HepG2 (cell line): Measurements from ENCODE around the gene HMCN1. TPM values are rescaled to one million over a fixed set of nuclear protein-coding genes. Genes with fewer than 3 reads are reported as not detected.

Source experiments
- ATAC-seq: fragments of 200-7000 bp; cut with Tn5 transposase; 3 replicates; pipeline ENCODE4 v1.9.1; 2020; ENCODE audit warnings: mild to moderate bottlenecking, moderate library complexity
- BruUV-seq: library from RNA; stranded (reverse); fragments of 400-500 nt; replicated peaks from 2 replicates; lab custom pipeline; 2021; lab: Mats Ljungman, UMichigan
- CTCF ChIA-PET: fragments of 300-600 bp; formaldehyde crosslinking; extraction: SDS; loops from one replicate; lab custom pipeline; 2021; ENCODE audit warnings: low total read pairs, inconsistent platforms, low intra/inter-chr PET ratio; lab: Yijun Ruan, JAX
- POLR2A ChIA-PET: fragments of 350-600 bp; sonication (Branson Sonifier 250); formaldehyde crosslinking; loops from one replicate; lab custom pipeline; 2020; ENCODE audit warnings: antibody characterized with exemption, inconsistent platforms; lab: Yijun Ruan, JAX
- DNase-seq: peaks from one replicate; pipeline ENCODE4 v3.0.0-alpha.2; 2015; ENCODE audit warnings: low spot score
- FAIRE-seq: peaks from 3 replicates; lab custom pipeline; 2011; peaks lifted over from hg19 to GRCh38; lab: Jason Lieb, UNC
- H2AFZ ChIP-seq: one replicate; pipeline ENCODE4 v1.6.1; 2011; ENCODE audit warnings: low read length, inconsistent platforms
- H3K27ac ChIP-seq: fragments of 300-600 bp; 3 replicates; pipeline ENCODE4 v1.8.0; 2011; ENCODE audit warnings: mixed run types, mild to moderate bottlenecking, mixed read lengths, low read length, inconsistent platforms; ENCODE audit not compliant: insufficient read depth; ENCODE audit errors: extremely low read length
- H3K27me3 ChIP-seq, 2 experiments: fragments of 200-600 bp in 1 of 2; 2 replicates in 1 of 2; 3 replicates in 1 of 2; pipeline versions ENCODE4 v1.6.0 to v1.8.0; 2011; ENCODE audit warnings: low read length in 2 of 2, mild to moderate bottlenecking in 2 of 2, moderate library complexity in 2 of 2, inconsistent platforms in 1 of 2; ENCODE audit not compliant: insufficient read depth in 2 of 2, control insufficient read depth in 1 of 2
- H3K36me3 ChIP-seq, 2 experiments: fragments of 200-600 bp in 1 of 2; replicated peaks in 1 of 2; 2 replicates in 1 of 2; 3 replicates in 1 of 2; pipeline versions ENCODE4 v1.5.1 to v1.8.0; 2011; ENCODE audit warnings: low read length in 2 of 2, inconsistent platforms in 1 of 2; ENCODE audit not compliant: insufficient read depth in 2 of 2, control insufficient read depth in 1 of 2
- H3K4me1 ChIP-seq: 2 replicates; pipeline ENCODE4 v1.5.1; 2012; ENCODE audit warnings: low read length, inconsistent platforms; ENCODE audit not compliant: insufficient read depth
- H3K4me2 ChIP-seq: 2 replicates; pipeline ENCODE4 v1.6.0; 2011; ENCODE audit warnings: low read depth, low read length, inconsistent platforms
- H3K4me3 ChIP-seq, 3 experiments: fragments of 200-600 bp in 1 of 3; sonication (generic), shearing (Covaris generic) in 1 of 3; replicated peaks in 1 of 3; 2 replicates each; pipeline ENCODE4 v1.5.1; 2011 to 2016; ENCODE audit warnings: low read length in 3 of 3, inconsistent platforms in 2 of 3, low read depth in 2 of 3, mild to moderate bottlenecking in 2 of 3, control low read depth in 1 of 3, mixed read lengths in 1 of 3; ENCODE audit not compliant: insufficient read depth in 1 of 3
- H3K79me2 ChIP-seq: one replicate; pipeline ENCODE4 v1.6.1; 2011; ENCODE audit warnings: low read length, inconsistent platforms; ENCODE audit not compliant: insufficient read depth
- H3K9ac ChIP-seq: 2 replicates; pipeline ENCODE4 v1.6.0; 2011; ENCODE audit warnings: mild to moderate bottlenecking, low read depth, low read length, inconsistent platforms; ENCODE audit not compliant: insufficient read depth
- H3K9me3 ChIP-seq: 2 replicates; pipeline ENCODE4 v1.5.1; 2012; ENCODE audit warnings: mild to moderate bottlenecking, low read length
- H4K20me1 ChIP-seq: 2 replicates; pipeline ENCODE4 v1.6.0; 2011; ENCODE audit warnings: inconsistent platforms, mild to moderate bottlenecking, low read length, moderate library complexity; ENCODE audit not compliant: insufficient read depth
- AHR ChIP-seq: IDR thresholded peaks from 2 replicates; pipeline ENCODE4 v1.6.1; 2018; ENCODE audit warnings: missing genetic modification reagents, missing compliant biosample characterization
- ESRRA ChIP-seq: sonication (generic); formaldehyde crosslinking; IDR thresholded peaks from 2 replicates; pipeline ENCODE4 v1.5.1; 2020; ENCODE audit warnings: mild to moderate bottlenecking, low read depth, missing genetic modification reagents
- NFRKB ChIP-seq: fragments of 450-650 bp; IDR thresholded peaks from 2 replicates; pipeline ENCODE4 v1.6.1; 2017
- ZNF431 ChIP-seq: sonication (generic); formaldehyde crosslinking; IDR thresholded peaks from 2 replicates; pipeline ENCODE4 v1.9.0; 2022; ENCODE audit warnings: missing genetic modification reagents, low read depth, mild to moderate bottlenecking, borderline replicate concordance
- ZNF589 ChIP-seq: sonication (generic); formaldehyde crosslinking; conservative IDR thresholded peaks from 2 replicates; pipeline ENCODE4 v1.8.0; 2022; ENCODE audit warnings: mild to moderate bottlenecking, moderate library complexity, missing genetic modification reagents
- WGBS: methylation state at CpG from one replicate; pipeline ENCODE4 v1.1.6; 2017; ENCODE audit warnings: low lambda C conversion rate; 5-methylcytosine and 5-hydroxymethylcytosine counted together
- in situ Hi-C: cut with HindIII; loops from 2 replicates; pipeline ENCODE4 v1.10.0; 2017; ENCODE audit warnings: low pct_unique_long_range_greater_than_20kb; ENCODE audit not compliant: extremely low pct_ligation_motif_present
- intact Hi-C: fragments of 100-400 bp; cut with micrococcal nuclease; formaldehyde crosslinking; loops from one replicate; pipeline ENCODE4 v1.10.0; 2022; ENCODE audit not compliant: unreplicated experiment
- polyA plus RNA-seq, 8 experiments: library from polyadenylated mRNA; depleted of rRNA in 3 of 8; stranded (reverse) in 7 of 8; unstranded in 1 of 8; fragments of >200 nt; fragmentation: Illumina TruSeq in 4 of 8; extraction: Trizol in 4 of 8; gene quantifications; 2 replicates each; pipeline versions ENCODE4 v1.2.1 to v1.2.3, GENCODE V29; 2011 to 2016; ENCODE audit warnings: low read depth in 4 of 8, missing spikeins in 1 of 8, mixed read lengths in 1 of 8; ENCODE audit not compliant: insufficient read depth in 1 of 8
- total RNA-seq, 5 experiments: library from RNA; depleted of rRNA; stranded (reverse); fragments of >200 nt; fragmentation: Illumina TruSeq; extraction: Trizol; gene quantifications; 2 replicates each; pipeline ENCODE4 v1.2.3, GENCODE V29; 2016; ENCODE audit warnings: low read depth in 1 of 5
- TF ChIP-seq, protein P1 (sequence below): sonication (generic); formaldehyde crosslinking; IDR thresholded peaks from 2 replicates; pipeline ENCODE4 v1.5.0; 2020; ENCODE audit warnings: missing genetic modification reagents
- TF ChIP-seq, protein P2 (sequence below): sonication (generic); formaldehyde crosslinking; IDR thresholded peaks from 2 replicates; pipeline ENCODE4 v1.8.0; 2022; ENCODE audit warnings: mild to moderate bottlenecking, missing genetic modification reagents, moderate library complexity

The HMCN1 gene
- total and polyA plus RNA-seq, 2 of the 13 experiments (the other 11 are each of a cell fraction or from before 2014, with no cell fraction given), result 0.03 TPM; not detected in 1

DNA sequence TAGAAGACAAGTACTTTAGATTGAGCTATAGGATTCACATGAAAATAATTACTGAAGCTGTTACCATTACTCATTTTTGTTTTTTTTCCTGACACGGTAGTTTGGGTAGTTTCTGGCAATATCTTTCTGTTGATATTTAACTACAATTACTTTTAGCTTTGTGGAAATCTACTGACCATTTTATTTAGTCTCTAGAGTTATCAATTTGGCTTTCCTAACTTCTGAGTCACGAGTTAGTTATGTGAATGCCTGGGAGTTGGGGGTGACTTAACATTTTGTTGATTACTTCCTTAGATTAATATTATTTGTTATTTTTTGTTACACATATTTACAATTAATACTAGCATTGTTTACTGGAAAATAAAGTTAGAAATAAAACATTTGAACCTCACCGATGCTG, 160.6 kb downstream of the HMCN1 start:
- TF ChIP-seq, protein P1, sequence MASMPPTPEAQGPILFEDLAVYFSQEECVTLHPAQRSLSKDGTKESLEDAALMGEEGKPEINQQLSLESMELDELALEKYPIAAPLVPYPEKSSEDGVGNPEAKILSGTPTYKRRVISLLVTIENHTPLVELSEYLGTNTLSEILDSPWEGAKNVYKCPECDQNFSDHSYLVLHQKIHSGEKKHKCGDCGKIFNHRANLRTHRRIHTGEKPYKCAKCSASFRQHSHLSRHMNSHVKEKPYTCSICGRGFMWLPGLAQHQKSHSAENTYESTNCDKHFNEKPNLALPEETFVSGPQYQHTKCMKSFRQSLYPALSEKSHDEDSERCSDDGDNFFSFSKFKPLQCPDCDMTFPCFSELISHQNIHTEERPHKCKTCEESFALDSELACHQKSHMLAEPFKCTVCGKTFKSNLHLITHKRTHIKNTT (CRISPR knock-in tag), result no peak
- TF ChIP-seq ZNF431 (no peak), NFRKB (no peak), ESRRA (CRISPR knock-in tag) (no peak), AHR (CRISPR knock-in tag) (no peak)
- TF ChIP-seq, protein P2, sequence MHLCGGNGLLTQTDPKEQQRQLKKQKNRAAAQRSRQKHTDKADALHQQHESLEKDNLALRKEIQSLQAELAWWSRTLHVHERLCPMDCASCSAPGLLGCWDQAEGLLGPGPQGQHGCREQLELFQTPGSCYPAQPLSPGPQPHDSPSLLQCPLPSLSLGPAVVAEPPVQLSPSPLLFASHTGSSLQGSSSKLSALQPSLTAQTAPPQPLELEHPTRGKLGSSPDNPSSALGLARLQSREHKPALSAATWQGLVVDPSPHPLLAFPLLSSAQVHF (CRISPR knock-in tag), result no peak

DNA sequence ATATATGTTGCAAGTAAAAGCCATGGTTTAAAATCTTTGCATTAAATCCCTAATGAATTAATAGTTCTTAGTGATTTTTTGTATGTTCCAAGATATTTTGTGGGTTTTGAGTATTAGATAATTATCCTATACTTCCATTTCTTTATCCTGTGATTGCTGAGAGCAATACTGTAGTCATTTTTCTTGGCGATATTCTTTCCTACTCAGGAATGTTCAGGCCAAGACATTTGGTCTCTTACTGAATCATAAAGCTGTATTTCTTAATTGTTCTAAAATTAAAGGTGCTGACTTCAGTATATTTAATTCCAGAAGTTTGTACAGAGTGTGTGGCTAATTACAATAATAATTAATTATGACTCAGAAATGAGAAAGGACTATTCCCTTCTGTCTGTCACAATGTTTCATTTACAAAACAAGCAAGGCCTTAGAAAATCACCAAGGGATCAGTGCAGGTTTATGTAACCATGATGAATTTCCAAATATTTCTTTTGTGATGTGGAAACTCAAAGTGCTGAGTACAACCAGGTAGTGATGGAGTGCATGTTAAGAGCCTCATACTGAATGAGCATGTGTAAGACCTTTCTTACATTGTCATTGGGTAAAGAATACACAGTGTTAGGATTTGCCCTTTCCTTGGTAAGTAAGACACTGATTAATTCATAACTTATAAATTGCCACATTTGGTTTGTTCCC, 161.2 kb downstream of the HMCN1 start:
- no peak for TF ChIP-seq ZNF589 (CRISPR knock-in tag)
- TF ChIP-seq, all 625 proteins: peak for 0
- Histone ChIP-seq H3K27me3 (no peaks in the 10 kb centered on the region), H3K4me3 (no peak overlapping the region), H3K36me3 (no peaks in the 10 kb centered on the region), H2AFZ (no peak overlapping the region), H3K9me3 (no peaks in the 10 kb centered on the region), H4K20me1 (no peaks in the 10 kb centered on the region), H3K4me1 (no peaks in the 10 kb centered on the region), H3K9ac (no peak overlapping the region), H3K79me2 (no peaks in the 10 kb centered on the region), H3K4me2 (no peak overlapping the region), H3K27ac (no peak overlapping the region)
- no TSS peak for BruUV-seq
- no peak for DNase-seq
- ATAC-seq, result no peak
- ChIA-PET POLR2A (no interaction called here), CTCF (no interaction called here)
- in situ Hi-C loops (no loop called here), intact Hi-C loops (no loop called here)
- WGBS, result 96% methylated on average over 1 of the region's 1 CpG
- FAIRE-seq, result no peak

More for the DNA sequence above, 160.6 kb downstream of the HMCN1 start:
- no peak for ATAC-seq
- H3K79me2 ChIP-seq, result no peaks in the 10 kb centered on the region
- H3K4me2 ChIP-seq, result no peak overlapping the region
- ChIA-PET CTCF (no interaction called here), POLR2A (no interaction called here)
- no peak for FAIRE-seq
- H3K4me3 ChIP-seq, result no peak overlapping the region
- no TSS peak for BruUV-seq
- H3K36me3 ChIP-seq, result no peaks in the 10 kb centered on the region
- no peak overlapping the region for H3K27ac ChIP-seq
- H3K27me3 ChIP-seq, result no peaks in the 10 kb centered on the region
- no peaks in the 10 kb centered on the region for H3K4me1 ChIP-seq
- no peak overlapping the region for H3K9ac ChIP-seq
- no peak for DNase-seq
- H3K9me3 ChIP-seq, result no peaks in the 10 kb centered on the region
- in situ Hi-C loops, result no loop called here
- WGBS, result 2% methylated on average over 3 of the region's 3 CpGs
- H2AFZ ChIP-seq, result no peak overlapping the region
- H4K20me1 ChIP-seq, result no peaks in the 10 kb centered on the region
- intact Hi-C loops, result no loop called here
